ENCODE results near the gene TMPRSS7.
A peak's percentile ranks its signal among the peaks of the same experiment; 100 is the strongest.
"Not testable (repeated sequence)": the region's sequence is repeated elsewhere in the genome, so short reads cannot be mapped to it uniquely, and the experiment has no call there.

Gene TMPRSS7

DNA sequence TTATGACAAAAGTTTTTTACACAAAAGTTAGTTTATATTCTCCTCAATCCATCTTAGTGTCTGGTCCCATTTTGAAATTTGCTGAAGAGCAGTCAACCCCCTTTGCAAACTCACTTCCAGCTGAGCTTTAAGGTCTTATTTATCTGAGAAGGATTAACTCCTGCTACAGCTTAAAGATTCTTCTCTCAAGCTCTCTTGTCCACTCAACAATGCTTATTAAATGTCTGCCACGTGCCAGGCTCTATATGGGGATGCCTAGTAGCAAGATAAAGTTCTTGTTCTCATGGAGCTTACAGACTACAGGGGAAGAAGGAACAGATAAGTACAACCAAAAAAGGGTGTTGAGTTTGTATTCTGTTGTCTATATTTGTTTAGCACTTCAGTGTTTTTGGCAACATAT is 18.7 kb downstream of the TMPRSS7 start:
- DNase-seq (ENCODE audit: low read depth), result no peak
- TF ChIP-seq, protein P1, sequence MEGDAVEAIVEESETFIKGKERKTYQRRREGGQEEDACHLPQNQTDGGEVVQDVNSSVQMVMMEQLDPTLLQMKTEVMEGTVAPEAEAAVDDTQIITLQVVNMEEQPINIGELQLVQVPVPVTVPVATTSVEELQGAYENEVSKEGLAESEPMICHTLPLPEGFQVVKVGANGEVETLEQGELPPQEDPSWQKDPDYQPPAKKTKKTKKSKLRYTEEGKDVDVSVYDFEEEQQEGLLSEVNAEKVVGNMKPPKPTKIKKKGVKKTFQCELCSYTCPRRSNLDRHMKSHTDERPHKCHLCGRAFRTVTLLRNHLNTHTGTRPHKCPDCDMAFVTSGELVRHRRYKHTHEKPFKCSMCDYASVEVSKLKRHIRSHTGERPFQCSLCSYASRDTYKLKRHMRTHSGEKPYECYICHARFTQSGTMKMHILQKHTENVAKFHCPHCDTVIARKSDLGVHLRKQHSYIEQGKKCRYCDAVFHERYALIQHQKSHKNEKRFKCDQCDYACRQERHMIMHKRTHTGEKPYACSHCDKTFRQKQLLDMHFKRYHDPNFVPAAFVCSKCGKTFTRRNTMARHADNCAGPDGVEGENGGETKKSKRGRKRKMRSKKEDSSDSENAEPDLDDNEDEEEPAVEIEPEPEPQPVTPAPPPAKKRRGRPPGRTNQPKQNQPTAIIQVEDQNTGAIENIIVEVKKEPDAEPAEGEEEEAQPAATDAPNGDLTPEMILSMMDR (IDR thresholded peaks at IDR 0.05; ENCODE audit: control insufficient read depth, extremely low read depth, insufficient read depth), result no peak
- no peak overlapping the region for H3K4me3 ChIP-seq (ENCODE audit: low read depth, low read length)

DNA sequence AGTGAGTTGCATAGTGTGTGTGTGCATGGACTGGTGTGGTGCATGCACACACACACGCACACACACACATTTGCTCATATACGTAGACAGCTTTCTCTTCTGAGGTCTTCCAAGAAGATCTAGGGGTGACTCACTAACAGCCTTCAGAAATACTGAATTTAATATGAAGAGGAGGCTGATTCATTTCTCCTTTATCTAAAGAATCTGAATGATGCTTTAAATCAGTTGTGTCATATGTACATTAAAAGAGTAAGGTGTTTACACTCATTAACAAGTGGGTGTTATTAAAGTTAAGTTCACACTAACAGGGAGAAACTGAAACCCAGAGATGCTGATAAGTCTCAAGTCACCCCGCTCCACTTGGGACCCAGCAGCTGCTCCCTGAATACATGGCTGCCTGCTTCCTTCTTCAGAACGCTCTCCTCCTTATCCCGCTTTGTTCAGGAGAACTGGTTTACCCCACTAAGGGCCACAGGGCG is 22.0 kb downstream of the TMPRSS7 start:
- H3K4me3 ChIP-seq (ENCODE audit: low read depth, low read length), result no peak overlapping the region
- DNase-seq (ENCODE audit: low read depth), result no peak
- TF ChIP-seq, protein P1 (IDR thresholded peaks at IDR 0.05; ENCODE audit: control insufficient read depth, extremely low read depth, insufficient read depth), result no peak

DNA sequence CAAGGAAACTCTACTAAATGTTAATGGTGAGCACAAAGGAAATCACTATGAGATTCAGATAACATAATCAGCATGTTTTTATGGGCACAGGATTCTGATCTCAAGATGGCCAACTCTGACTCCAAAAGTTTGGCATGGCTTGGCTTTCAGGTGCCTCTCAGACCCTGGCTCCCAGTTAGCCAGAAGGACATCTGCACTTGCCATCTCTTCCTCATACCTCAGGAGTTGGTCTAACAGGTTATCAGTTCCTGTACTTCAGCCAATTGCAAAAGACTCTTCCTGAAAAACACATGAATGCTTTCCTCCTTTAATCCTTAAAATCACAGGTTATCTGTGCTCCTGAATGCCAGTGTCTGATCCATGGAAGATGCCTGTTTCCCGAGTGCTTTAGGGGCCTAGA is 25.0 kb downstream of the TMPRSS7 start:
- H3K4me3 ChIP-seq (ENCODE audit: low read depth, low read length), result no peak overlapping the region
- peak; percentile 63 for DNase-seq (ENCODE audit: low read depth)
- TF ChIP-seq, protein P1 (IDR thresholded peaks at IDR 0.05; ENCODE audit: control insufficient read depth, extremely low read depth, insufficient read depth), result no peak

DNA sequence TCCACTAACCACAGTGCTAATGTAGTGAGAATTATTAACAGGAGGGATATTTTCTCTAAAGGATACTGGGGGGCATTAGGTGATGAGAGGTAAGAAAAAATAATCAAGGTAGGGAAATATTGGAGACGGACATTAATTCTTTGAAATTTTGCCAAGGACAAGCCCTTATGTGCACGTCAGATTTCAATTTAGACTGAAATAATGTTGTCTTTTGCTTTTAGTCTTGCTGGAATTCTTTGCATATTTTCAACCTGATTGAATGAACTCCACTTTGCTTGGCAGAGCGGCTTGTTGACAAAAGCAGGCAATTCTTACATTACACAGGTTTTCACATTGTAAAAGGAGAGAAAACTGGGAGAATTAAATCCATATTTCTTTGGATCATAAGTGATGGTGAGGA is 26.6 kb downstream of the TMPRSS7 start:
- DNase-seq (ENCODE audit: low read depth), result no peak

DNA sequence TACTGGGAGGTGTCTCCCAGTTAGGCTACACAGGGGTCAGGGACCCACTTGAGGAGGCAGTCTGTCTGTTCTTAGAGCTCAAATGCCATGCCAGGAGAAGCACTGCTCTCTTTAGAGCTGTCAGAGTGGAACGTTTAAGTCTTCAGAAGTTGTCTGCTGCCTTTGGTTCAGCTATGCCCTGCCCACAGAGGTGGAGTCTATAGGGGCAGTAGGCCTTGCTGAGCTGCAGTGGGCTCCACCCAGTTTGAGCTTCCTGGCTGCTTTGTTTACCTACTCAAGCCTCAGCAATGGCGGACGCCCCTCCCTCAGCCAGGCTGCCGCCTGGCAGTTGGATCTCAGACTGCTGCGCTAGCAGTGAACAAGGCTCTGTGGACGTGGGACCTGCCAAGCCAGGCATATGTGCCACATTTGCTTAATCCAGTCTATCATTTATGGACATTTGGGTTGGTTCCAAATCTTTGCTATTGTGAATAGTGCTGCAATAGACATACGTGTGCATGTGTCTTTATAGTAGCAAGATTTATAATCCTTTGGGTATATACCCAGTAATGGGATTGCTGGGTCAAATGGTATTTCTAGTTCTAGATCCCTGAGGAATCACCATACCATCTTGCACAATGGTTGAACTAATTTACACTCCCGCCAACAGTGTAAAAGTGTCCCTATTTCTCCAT is 38.0 kb downstream of the TMPRSS7 start:
- not testable (repeated sequence) for H3K4me3 ChIP-seq (ENCODE audit: low read depth, low read length)

More for the DNA sequence above, 26.6 kb downstream of the TMPRSS7 start:
- H3K4me3 ChIP-seq (ENCODE audit: low read depth, low read length), result no peak overlapping the region
- TF ChIP-seq, protein P1 (IDR thresholded peaks at IDR 0.05; ENCODE audit: control insufficient read depth, extremely low read depth, insufficient read depth), result no peak

DNA sequence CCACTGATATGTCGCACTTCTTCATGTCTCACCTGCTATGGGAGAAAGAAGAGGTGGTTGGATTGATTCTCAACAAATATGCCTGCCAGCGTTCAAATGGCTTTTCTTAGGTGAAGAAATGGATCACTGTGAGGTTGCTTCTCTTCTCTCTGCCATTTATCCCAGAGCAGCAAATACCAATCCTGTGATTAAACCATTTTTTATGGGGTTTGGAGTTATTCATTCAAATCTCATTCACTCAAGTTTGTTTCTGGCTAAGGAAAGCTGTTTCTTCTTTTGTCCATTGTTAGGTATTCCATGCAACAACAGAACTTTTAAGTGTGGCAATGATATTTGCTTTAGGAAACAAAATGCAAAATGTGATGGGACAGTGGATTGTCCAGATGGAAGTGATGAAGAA is 39.5 kb downstream of the TMPRSS7 start:
- H3K4me3 ChIP-seq (ENCODE audit: low read depth, low read length), result no peak overlapping the region
- TF ChIP-seq, protein P1 (IDR thresholded peaks at IDR 0.05; ENCODE audit: control insufficient read depth, extremely low read depth, insufficient read depth), result no peak
- DNase-seq (ENCODE audit: low read depth), result no peak

More for the DNA sequence above, 38.0 kb downstream of the TMPRSS7 start:
- not testable (repeated sequence) for DNase-seq (ENCODE audit: low read depth)

DNA sequence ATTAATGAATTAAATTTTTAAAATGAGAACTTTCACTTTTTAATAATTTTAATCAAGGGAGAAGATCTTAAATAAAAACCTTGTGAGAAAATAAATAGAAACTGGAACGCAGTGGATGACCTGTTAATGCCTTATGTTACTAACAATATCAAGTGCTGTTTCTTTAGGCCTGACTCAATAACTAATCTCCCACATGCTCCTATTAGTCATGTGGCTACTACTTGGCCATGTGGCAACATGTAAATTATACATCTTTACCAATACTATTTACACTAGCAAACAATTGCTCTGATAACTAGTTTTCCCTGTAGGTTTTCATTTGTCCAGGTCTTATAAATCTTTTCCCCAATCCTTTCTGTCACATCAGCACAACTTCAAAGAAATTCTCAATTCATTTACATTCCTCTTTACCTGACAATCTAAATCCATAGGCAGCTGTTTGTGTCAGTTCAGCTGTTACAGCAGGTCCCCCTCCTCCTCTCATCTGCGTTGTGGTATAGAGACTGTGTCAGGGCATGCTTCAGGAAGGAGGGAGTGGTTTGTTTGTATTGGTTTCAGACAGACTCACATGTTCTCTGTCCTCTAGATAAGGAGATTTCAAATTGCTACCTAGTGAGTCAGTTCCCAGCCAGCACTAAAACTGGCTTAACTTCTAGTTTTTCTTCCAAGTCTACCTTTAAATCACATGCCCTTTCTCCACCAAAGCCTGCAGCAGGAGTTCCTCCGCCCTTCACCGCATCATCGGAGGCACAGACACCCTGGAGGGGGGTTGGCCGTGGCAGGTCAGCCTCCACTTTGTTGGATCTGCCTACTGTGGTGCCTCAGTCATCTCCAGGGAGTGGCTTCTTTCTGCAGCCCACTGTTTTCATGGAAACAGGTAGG is 40.3 kb downstream of the TMPRSS7 start:
- TF ChIP-seq, protein P1 (IDR thresholded peaks at IDR 0.05; ENCODE audit: control insufficient read depth, extremely low read depth, insufficient read depth), result no peak
- H3K4me3 ChIP-seq (ENCODE audit: low read depth, low read length), result no peak overlapping the region
- DNase-seq (ENCODE audit: low read depth), result no peak

All from LNCaP clone FGC (cell line).